ENCODE results near the gene TCF12. TPM values are rescaled to one million over a fixed set of nuclear protein-coding genes. Genes with fewer than 3 reads are reported as not detected.

Gene TCF12
- total RNA-seq, 1 donor from 2014 or later: 33.2 TPM

GRCh38 chr15:57070674-57071073 lies 152.2 kb downstream of the TCF12 start:
- no peaks in the 10 kb centered on the region for H3K27me3 ChIP-seq (ENCODE audit: control insufficient read depth, insufficient read depth, low read length)
- H3K36me3 ChIP-seq (ENCODE audit: control insufficient read depth, insufficient read depth, low read length): no peaks in the 10 kb centered on the region
- DNase-seq (ENCODE audit: low read depth): no peak
- no peak for FAIRE-seq
- TF ChIP-seq CTCF (IDR thresholded peaks at IDR 0.05; ENCODE audit: insufficient read depth, low read length, severe bottlenecking): no peak
- H3K4me3 ChIP-seq (ENCODE audit: low read depth, low read length): no peak overlapping the region

- no peak for TF ChIP-seq CTCF (IDR thresholded peaks at IDR 0.05; ENCODE audit: insufficient read depth, low read length, severe bottlenecking)
- FAIRE-seq (no peak), DNase-seq (ENCODE audit: low read depth) (no peak)
- Histone ChIP-seq H3K4me3 (ENCODE audit: low read depth, low read length) (no peak overlapping the region), H3K27me3 (ENCODE audit: control insufficient read depth, insufficient read depth, low read length) (no peaks in the 10 kb centered on the region), H3K36me3 (ENCODE audit: control insufficient read depth, insufficient read depth, low read length) (no peaks in the 10 kb centered on the region)
Measured at GRCh38 chr15:57079446-57079845, 161.0 kb downstream of the TCF12 start.

- Histone ChIP-seq H3K27me3 (ENCODE audit: control insufficient read depth, insufficient read depth, low read length) (no peaks in the 10 kb centered on the region), H3K4me3 (ENCODE audit: low read depth, low read length) (no peak overlapping the region), H3K36me3 (ENCODE audit: control insufficient read depth, insufficient read depth, low read length) (no peaks in the 10 kb centered on the region)
- no peak for FAIRE-seq
- TF ChIP-seq CTCF (IDR thresholded peaks at IDR 0.05; ENCODE audit: insufficient read depth, low read length, severe bottlenecking): no peak
- no peak for DNase-seq (ENCODE audit: low read depth)
Measured at GRCh38 chr15:57079931-57080620, 161.6 kb downstream of the TCF12 start.

GRCh38 chr15:57082054-57082728 lies 163.7 kb downstream of the TCF12 start:
- DNase-seq (ENCODE audit: low read depth): peak; percentile 44
- FAIRE-seq: no peak
- H3K27me3 ChIP-seq (ENCODE audit: control insufficient read depth, insufficient read depth, low read length): no peaks in the 10 kb centered on the region
- no peaks in the 10 kb centered on the region for H3K36me3 ChIP-seq (ENCODE audit: control insufficient read depth, insufficient read depth, low read length)
- TF ChIP-seq CTCF (IDR thresholded peaks at IDR 0.05; ENCODE audit: insufficient read depth, low read length, severe bottlenecking): no peak
- no peak overlapping the region for H3K4me3 ChIP-seq (ENCODE audit: low read depth, low read length)

- no peak for DNase-seq (ENCODE audit: low read depth)
- no peak for TF ChIP-seq CTCF (IDR thresholded peaks at IDR 0.05; ENCODE audit: insufficient read depth, low read length, severe bottlenecking)
- Histone ChIP-seq H3K4me3 (ENCODE audit: low read depth, low read length) (no peak overlapping the region), H3K27me3 (ENCODE audit: control insufficient read depth, insufficient read depth, low read length) (no peaks in the 10 kb centered on the region), H3K36me3 (ENCODE audit: control insufficient read depth, insufficient read depth, low read length) (no peaks in the 10 kb centered on the region)
- FAIRE-seq: no peak
Measured at GRCh38 chr15:57084192-57084591, 165.7 kb downstream of the TCF12 start.

Data from bronchial epithelial cell (primary cell).